Measurements from ENCODE around the gene GSTM5.
"Not testable (repeated sequence)": the region's sequence is repeated elsewhere in the genome, so short reads cannot be mapped to it uniquely, and the experiment has no call there.

Gene GSTM5

DNA sequence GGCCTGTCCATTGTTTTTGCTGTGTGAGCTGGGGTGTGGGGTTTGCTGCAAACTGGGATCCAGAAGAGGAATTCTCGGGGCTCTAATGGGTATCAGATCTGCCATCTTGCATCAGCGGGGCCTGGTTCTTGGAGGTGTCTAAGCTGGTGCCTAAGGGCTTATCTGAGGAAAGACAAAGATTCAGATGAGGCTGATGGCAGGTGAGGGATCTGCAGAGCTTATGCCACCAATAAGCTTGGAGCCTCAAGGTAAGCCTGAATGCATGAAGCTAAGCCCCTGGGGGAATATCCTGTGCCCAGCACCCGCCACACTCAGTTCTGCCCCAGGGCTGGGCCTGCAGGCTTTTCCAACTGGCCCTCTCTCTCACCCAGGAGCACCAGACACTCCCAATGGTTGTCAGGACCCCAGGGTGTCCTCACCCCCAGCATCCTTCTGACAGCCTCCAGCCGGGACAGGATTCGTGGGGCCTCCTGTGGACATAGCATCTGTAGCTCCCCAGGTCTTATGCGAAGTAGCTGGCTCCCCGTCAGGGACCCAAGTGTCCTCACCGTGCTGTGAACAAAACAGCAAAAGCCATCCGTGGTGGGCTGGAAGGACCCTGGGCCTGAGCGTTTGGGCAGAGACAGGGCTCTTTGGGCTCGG, 38.3 kb downstream of the GSTM5 start:
- TF ChIP-seq, protein P1, sequence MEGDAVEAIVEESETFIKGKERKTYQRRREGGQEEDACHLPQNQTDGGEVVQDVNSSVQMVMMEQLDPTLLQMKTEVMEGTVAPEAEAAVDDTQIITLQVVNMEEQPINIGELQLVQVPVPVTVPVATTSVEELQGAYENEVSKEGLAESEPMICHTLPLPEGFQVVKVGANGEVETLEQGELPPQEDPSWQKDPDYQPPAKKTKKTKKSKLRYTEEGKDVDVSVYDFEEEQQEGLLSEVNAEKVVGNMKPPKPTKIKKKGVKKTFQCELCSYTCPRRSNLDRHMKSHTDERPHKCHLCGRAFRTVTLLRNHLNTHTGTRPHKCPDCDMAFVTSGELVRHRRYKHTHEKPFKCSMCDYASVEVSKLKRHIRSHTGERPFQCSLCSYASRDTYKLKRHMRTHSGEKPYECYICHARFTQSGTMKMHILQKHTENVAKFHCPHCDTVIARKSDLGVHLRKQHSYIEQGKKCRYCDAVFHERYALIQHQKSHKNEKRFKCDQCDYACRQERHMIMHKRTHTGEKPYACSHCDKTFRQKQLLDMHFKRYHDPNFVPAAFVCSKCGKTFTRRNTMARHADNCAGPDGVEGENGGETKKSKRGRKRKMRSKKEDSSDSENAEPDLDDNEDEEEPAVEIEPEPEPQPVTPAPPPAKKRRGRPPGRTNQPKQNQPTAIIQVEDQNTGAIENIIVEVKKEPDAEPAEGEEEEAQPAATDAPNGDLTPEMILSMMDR (conservative IDR thresholded peaks at IDR 0.05; ENCODE audit: low read depth, low read length), result no peak
- H3K4me3 ChIP-seq (ENCODE audit: low read length), result no peak overlapping the region
- DNase-seq (ENCODE audit: low read depth), result no peak

DNA sequence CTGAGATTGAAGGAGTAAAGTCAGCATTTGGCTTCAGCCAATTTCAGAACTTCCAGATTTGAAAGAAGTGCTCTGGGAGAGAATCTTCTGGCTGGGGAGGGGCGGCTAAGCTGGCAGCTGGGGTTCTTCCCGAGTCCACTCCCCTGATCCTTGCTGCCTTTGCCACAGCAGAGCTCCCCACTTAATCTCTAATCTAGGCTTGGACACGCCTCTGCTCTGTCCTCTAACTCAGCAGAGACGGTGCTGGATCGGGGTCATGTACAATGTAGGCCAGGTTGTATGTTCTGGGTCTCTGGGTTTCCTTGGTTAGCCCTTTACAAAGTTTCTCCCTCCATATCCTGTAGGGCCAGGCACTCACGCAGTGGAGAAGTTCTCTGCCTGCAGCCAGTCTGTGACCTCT, 38.9 kb downstream of the GSTM5 start:
- no peak for DNase-seq (ENCODE audit: low read depth)
- H3K4me3 ChIP-seq (ENCODE audit: low read length), result no peak overlapping the region
- TF ChIP-seq, protein P1 (conservative IDR thresholded peaks at IDR 0.05; ENCODE audit: low read depth, low read length), result no peak

DNA sequence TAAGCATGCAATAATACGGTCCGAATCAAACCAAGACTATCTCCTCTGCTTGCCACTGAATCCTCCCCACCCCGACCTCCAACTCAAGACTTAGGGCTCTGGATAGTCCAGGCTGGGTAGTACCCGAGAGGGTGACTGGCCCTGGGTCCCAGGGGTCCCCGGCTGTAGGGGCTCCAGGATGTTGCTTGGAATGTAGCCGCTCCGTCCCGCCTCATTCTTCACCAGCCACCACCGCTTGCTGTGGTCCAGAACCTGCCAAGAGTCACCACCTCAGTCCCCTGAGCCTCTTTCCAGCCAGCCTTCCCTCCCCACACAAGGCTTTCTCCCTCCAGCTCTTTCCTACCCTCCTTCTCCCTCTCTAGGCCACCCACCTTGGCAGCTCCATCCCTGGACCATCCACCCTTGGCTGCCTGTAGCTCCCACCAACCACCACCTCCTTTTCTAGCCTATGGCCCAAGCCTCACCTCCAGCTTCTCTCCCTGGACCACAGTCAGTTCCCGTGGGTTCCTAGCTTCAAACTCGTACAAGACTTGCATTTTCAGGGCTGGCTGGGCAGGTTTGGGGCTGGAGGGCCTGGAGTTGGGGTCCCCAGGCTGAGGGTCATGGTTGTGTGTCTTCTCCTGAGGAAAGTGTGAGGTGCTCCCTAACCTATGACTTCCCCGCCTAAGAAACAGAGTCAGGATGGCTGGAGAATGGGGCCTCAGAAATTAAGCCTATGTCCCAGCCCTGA, 39.6 kb downstream of the GSTM5 start:
- DNase-seq (ENCODE audit: low read depth), result no peak
- no peak overlapping the region for H3K4me3 ChIP-seq (ENCODE audit: low read length)
- TF ChIP-seq, protein P1 (conservative IDR thresholded peaks at IDR 0.05; ENCODE audit: low read depth, low read length), result no peak

DNA sequence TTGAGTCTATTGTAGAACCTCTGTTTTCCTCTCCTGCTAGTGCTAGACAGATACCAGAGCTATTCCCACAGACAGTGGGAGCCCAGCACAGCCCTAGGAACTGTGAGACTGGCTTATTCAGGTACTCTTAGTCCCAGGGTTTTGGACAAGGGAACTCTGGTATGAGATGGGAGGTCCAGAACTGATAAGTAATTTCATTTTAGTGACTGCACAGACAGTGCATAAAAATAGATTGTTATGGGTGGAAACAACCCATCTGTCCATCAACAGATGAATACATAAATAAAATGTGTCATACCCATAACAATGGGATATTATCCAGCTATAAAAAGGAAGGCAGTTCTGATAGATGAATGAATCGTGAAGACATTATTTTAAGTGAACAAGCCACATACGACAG, 42.7 kb downstream of the GSTM5 start:
- TF ChIP-seq, protein P1 (conservative IDR thresholded peaks at IDR 0.05; ENCODE audit: low read depth, low read length), result no peak
- H3K4me3 ChIP-seq (ENCODE audit: low read length), result no peak overlapping the region
- DNase-seq (ENCODE audit: low read depth), result no peak

DNA sequence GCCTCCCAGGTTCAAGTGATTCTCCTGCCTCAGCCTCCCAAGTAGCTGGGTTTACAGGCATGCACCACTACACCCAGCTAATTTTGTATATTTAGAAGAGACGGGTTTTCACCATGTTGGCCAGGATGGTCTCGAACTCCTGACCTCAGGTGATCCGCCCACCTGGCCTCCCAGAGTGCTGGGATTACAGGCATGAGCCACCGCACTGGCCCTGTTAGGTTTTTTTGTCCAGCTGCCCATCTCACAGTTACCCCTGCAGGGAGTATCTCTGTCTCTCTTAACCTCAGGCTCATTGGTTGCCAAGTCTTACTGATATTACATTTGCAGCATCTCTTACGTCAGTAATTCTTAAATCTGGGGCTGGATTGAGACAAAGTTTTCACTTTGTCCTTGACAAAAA, 44.3 kb downstream of the GSTM5 start:
- not testable (repeated sequence) for DNase-seq (ENCODE audit: low read depth); H3K4me3 ChIP-seq (ENCODE audit: low read length)

DNA sequence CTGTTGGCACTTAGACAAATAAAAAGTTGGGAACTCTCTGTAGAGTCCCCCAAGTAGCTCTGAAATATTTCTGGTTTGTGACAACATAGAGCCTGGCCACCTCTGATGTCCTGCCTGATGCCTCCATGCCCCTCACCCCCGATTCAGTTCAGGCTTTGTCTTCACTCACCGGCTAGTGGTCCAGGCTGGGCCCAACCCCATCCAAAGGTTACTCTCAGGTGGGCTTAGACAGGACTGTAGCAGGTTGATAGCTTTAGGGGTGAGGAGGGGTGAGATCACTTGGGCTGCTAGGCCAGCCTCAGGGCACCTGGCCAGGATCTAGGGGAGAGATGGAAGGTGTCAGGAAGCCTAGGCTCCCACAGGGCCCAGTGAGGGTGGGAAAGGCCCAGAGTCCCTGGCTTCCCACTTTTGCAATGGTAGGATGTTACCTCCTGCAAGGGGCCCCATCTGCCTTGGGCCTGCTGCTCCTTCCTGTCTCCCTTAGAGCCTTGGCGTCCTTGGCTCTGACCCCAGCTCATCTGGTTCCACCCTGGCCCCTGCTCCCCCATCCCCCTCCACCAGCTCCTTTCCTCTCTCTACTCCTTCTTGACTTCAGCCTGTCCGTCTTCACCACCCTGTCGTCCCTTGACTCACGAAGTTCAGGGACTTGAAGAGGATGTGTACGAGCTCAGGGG, 44.9 kb downstream of the GSTM5 start:
- no peak for DNase-seq (ENCODE audit: low read depth)
- H3K4me3 ChIP-seq (ENCODE audit: low read length), result no peak overlapping the region
- TF ChIP-seq, protein P1 (conservative IDR thresholded peaks at IDR 0.05; ENCODE audit: low read depth, low read length), result no peak

DNA sequence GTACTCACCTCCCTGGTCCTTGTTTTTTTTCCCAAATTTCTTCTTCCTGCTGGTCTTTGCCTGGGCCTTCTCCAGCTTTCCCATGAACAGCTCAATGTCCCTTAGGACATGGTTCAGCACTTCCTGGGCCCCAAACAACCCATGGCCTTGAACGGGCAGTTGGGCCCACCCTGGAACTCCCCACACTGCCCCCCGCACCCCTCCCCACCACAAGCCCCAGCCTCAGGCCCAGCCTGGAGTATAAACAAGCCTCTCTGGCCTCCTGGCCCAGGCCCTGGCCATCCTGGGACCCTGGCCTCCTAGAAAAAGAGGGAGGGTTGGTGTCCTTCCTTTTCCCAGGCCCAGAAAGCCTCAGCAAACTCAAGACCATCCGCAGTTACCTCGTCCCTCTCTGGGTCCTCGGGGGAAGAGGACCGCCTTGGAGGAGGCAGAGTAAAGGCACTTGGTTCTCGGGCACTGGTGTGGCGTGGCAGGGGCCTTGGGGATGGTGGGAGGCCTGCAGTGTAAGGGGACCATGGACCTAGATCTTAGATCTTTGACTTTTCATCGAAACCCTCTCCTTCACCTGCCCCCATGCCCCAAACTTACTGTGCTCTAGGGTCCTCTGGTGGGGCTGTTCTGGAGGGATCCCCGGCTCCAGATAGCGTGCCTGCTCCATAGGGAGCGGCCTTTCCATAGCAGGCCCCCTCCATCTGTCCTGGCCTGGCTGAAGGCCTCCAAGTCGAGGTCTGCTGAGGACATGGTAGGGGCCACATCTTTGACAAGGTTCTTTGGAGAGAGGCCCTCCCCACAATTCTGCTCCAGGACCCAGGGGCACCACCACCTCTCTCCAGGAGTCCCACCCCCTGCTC, 46.1 kb downstream of the GSTM5 start:
- TF ChIP-seq, protein P1 (conservative IDR thresholded peaks at IDR 0.05; ENCODE audit: low read depth, low read length), result no peak
- no peak overlapping the region for H3K4me3 ChIP-seq (ENCODE audit: low read length)
- DNase-seq (ENCODE audit: low read depth), result no peak
